ENCODE measurements around the gene TMEM61. TPM values are rescaled to one million over a fixed set of nuclear protein-coding genes. Genes with fewer than 3 reads are reported as not detected.
"Not testable (repeated sequence)": the region's sequence is repeated elsewhere in the genome, so short reads cannot be mapped to it uniquely, and the experiment has no call there.

TMEM61 gene
- total RNA-seq, 1 donor from 2014 or later, result not detected

DNA sequence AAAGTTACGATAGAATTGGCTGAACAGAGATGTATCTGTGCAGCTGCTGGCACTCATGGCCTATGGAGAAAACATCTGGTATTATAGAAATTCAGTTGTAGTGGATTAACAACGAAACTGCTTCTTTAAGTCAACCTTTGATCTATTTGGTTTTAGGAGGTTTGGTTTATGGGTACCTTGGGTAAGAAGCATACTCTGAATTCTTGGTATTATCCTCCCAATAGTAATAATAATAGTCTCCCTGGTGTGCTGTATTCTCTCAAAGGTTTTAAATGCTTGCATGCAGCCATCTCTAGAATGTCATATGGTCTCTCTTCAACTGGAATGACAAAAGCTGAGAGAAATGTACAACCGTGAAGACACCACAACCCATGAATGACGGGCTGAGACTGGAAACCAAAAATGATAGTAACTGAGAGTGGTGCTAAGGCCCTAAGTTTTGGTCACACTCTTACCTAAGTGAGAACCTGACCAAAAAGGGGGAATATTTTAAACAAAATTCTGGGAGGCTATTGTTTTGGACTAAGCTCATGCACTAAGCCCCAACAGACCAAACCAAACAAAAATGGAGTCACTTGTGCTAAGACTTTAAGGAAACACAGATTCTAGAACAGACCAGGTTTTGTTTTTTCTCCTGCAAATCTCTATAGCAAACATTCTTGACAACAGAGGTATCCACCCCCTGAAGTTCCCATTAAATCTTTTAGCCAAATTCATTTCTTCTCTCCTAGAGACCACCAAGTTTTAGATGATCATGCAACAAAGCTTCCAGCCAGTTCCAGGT is 17.6 kb upstream of the TMEM61 start:
- no peak overlapping the region for H3K27ac Mint-ChIP-seq (ENCODE audit: unreplicated experiment)
- no peak overlapping the region for H3K27ac ChIP-seq (ENCODE audit: low read depth, low read length)
- no peak overlapping the region for H3K4me3 Mint-ChIP-seq (ENCODE audit: unreplicated experiment)
- DNase-seq (ENCODE audit: low read depth), result no peak
- no peak for FAIRE-seq
- no peaks in the 10 kb centered on the region for H4K20me1 ChIP-seq (ENCODE audit: insufficient read depth, low read length)
- H2AFZ ChIP-seq (ENCODE audit: low read depth, low read length), result no peak overlapping the region
- peaks cover 2% of the 10 kb centered on the region for H3K9me3 ChIP-seq (ENCODE audit: insufficient read depth, low read depth, low read length)
- no peaks in the 10 kb centered on the region for H3K36me3 Mint-ChIP-seq (ENCODE audit: low read depth, unreplicated experiment)
- H3K9me3 Mint-ChIP-seq (ENCODE audit: unreplicated experiment), result peaks cover 2% of the 10 kb centered on the region
- no peaks in the 10 kb centered on the region for H3K27me3 ChIP-seq (ENCODE audit: insufficient read depth, low read length)
- peaks cover 3% of the 10 kb centered on the region for H3K27me3 Mint-ChIP-seq (ENCODE audit: low read depth, unreplicated experiment)
- H3K9ac ChIP-seq (ENCODE audit: low read length), result no peak overlapping the region
- TF ChIP-seq EZH2 (IDR thresholded peaks at IDR 0.05; ENCODE audit: insufficient read depth, low read length), result no peak
- TF ChIP-seq, protein P1, sequence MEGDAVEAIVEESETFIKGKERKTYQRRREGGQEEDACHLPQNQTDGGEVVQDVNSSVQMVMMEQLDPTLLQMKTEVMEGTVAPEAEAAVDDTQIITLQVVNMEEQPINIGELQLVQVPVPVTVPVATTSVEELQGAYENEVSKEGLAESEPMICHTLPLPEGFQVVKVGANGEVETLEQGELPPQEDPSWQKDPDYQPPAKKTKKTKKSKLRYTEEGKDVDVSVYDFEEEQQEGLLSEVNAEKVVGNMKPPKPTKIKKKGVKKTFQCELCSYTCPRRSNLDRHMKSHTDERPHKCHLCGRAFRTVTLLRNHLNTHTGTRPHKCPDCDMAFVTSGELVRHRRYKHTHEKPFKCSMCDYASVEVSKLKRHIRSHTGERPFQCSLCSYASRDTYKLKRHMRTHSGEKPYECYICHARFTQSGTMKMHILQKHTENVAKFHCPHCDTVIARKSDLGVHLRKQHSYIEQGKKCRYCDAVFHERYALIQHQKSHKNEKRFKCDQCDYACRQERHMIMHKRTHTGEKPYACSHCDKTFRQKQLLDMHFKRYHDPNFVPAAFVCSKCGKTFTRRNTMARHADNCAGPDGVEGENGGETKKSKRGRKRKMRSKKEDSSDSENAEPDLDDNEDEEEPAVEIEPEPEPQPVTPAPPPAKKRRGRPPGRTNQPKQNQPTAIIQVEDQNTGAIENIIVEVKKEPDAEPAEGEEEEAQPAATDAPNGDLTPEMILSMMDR (IDR thresholded peaks at IDR 0.05; ENCODE audit: insufficient read depth, low read depth, low read length), result no peak
- H3K4me2 ChIP-seq (ENCODE audit: low read length), result no peak overlapping the region
- H3K4me1 Mint-ChIP-seq (ENCODE audit: low read depth, unreplicated experiment), result peaks cover 9% of the 10 kb centered on the region
- peaks cover 7% of the 10 kb centered on the region for H3K4me1 ChIP-seq (ENCODE audit: insufficient read depth, low read length)
- H3K36me3 ChIP-seq (ENCODE audit: insufficient read depth, low read length), result no peaks in the 10 kb centered on the region
- no peak overlapping the region for H3K4me3 ChIP-seq (ENCODE audit: insufficient read depth, low read depth, low read length)
- H3K79me2 ChIP-seq (ENCODE audit: insufficient read depth, low read length), result no peaks in the 10 kb centered on the region

DNA sequence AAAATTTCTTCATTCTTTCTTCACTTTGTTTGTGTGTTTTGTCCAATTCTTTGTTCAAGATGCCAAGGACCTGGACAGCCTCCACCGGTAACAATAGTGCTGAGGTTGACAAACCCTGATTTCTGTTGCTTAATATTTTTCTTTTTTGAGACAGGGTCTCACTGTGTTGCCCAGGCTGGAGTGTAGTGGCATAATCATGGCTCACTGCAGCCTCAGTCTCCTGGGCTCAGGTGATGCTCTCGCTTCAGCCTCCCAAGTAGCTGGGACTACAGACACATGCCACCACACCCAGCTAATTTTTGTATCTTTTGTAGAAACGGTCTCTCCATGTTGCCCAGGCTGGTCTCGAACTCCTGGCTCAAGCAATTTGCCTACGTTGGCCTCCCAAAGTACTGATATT is 16.6 kb upstream of the TMEM61 start:
- not testable (repeated sequence) for H3K4me3 ChIP-seq (ENCODE audit: insufficient read depth, low read depth, low read length); H3K27ac Mint-ChIP-seq (ENCODE audit: unreplicated experiment); H3K9me3 ChIP-seq (ENCODE audit: insufficient read depth, low read depth, low read length); H4K20me1 ChIP-seq (ENCODE audit: insufficient read depth, low read length); H3K4me3 Mint-ChIP-seq (ENCODE audit: unreplicated experiment); H3K9me3 Mint-ChIP-seq (ENCODE audit: unreplicated experiment); FAIRE-seq; H3K27ac ChIP-seq (ENCODE audit: low read depth, low read length); H3K36me3 ChIP-seq (ENCODE audit: insufficient read depth, low read length); DNase-seq (ENCODE audit: low read depth); H3K79me2 ChIP-seq (ENCODE audit: insufficient read depth, low read length); H2AFZ ChIP-seq (ENCODE audit: low read depth, low read length); H3K27me3 Mint-ChIP-seq (ENCODE audit: low read depth, unreplicated experiment); H3K9ac ChIP-seq (ENCODE audit: low read length); H3K4me1 ChIP-seq (ENCODE audit: insufficient read depth, low read length); H3K36me3 Mint-ChIP-seq (ENCODE audit: low read depth, unreplicated experiment); H3K4me2 ChIP-seq (ENCODE audit: low read length); H3K27me3 ChIP-seq (ENCODE audit: insufficient read depth, low read length)
- H3K4me1 Mint-ChIP-seq (ENCODE audit: low read depth, unreplicated experiment), result peaks cover 11% of the 10 kb centered on the region

GRCh38 chr1:54965624-54966340 is 14.6 kb upstream of the TMEM61 start:
- peaks cover 3% of the 10 kb centered on the region for H3K27me3 Mint-ChIP-seq (ENCODE audit: low read depth, unreplicated experiment)
- no peak overlapping the region for H3K27ac Mint-ChIP-seq (ENCODE audit: unreplicated experiment)
- peak overlapping the region; percentile 8 for H3K4me3 Mint-ChIP-seq (ENCODE audit: unreplicated experiment)

More at GRCh38 chr1:54965624-54966340, 14.6 kb upstream of the TMEM61 start:
- H4K20me1 ChIP-seq (ENCODE audit: insufficient read depth, low read length), result no peaks in the 10 kb centered on the region
- no peak overlapping the region for H3K27ac ChIP-seq (ENCODE audit: low read depth, low read length)
- H3K4me1 ChIP-seq (ENCODE audit: insufficient read depth, low read length), result peaks cover 8% of the 10 kb centered on the region
- H2AFZ ChIP-seq (ENCODE audit: low read depth, low read length), result peak overlapping the region; percentile 8
- H3K79me2 ChIP-seq (ENCODE audit: insufficient read depth, low read length), result no peaks in the 10 kb centered on the region
- H3K9me3 ChIP-seq (ENCODE audit: insufficient read depth, low read depth, low read length), result no peaks in the 10 kb centered on the region
- TF ChIP-seq, protein P1 (IDR thresholded peaks at IDR 0.05; ENCODE audit: insufficient read depth, low read depth, low read length), result no peak
- no peak for TF ChIP-seq EZH2 (IDR thresholded peaks at IDR 0.05; ENCODE audit: insufficient read depth, low read length)
- H3K9ac ChIP-seq (ENCODE audit: low read length), result no peak overlapping the region
- H3K4me2 ChIP-seq (ENCODE audit: low read length), result no peak overlapping the region
- no peaks in the 10 kb centered on the region for H3K27me3 ChIP-seq (ENCODE audit: insufficient read depth, low read length)
- Mint-ChIP-seq H3K4me1 (ENCODE audit: low read depth, unreplicated experiment) (peaks cover 11% of the 10 kb centered on the region), H3K36me3 (ENCODE audit: low read depth, unreplicated experiment) (no peaks in the 10 kb centered on the region), H3K9me3 (ENCODE audit: unreplicated experiment) (no peaks in the 10 kb centered on the region)
- FAIRE-seq (no peak), DNase-seq (ENCODE audit: low read depth) (peak; percentile 21)
- no peak overlapping the region for H3K4me3 ChIP-seq (ENCODE audit: insufficient read depth, low read depth, low read length)
- H3K36me3 ChIP-seq (ENCODE audit: insufficient read depth, low read length), result no peaks in the 10 kb centered on the region
